KG1 (cell line): Measurements from ENCODE around the gene YIF1B.
"Not testable (repeated sequence)": the region's sequence is repeated elsewhere in the genome, so short reads cannot be mapped to it uniquely, and the experiment has no call there.

Source experiments
- DNase-seq: peaks from one replicate; lab custom pipeline; 2025; lab: John Stamatoyannopoulos, UW

YIF1B gene

GRCh38 chr19:38276942-38277517, 38.7 kb downstream of the YIF1B start:
- no peak for DNase-seq

GRCh38 chr19:38274739-38275138, 41.0 kb downstream of the YIF1B start:
- DNase-seq, result no peak

GRCh38 chr19:38273499-38273898, 42.2 kb downstream of the YIF1B start:
- DNase-seq, result no peak

- no peak for DNase-seq
Measured at GRCh38 chr19:38270587-38271167, 45.1 kb downstream of the YIF1B start.

DNA sequence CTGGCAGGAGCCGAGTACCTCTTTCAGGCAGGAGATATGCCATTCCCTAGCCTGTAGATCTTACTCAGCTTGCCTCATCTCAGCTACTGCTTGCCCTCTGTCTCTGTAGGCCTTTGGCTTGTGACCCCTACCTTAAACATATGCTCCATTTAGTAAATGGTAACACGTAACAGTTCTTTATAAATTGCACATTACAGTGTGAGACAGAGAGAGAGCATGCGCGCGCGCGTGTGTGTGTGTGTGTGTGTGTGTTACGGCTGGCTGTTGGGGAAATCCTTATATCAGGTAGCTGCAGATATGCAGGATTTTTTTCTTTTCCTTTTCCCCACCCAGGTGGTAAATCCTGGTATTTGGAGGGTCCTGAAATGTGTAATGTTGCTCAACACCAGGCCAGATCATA, 47.2 kb downstream of the YIF1B start:
- DNase-seq, result no peak

- DNase-seq, result no peak
Measured at GRCh38 chr19:38267761-38268483, 47.8 kb downstream of the YIF1B start.

DNA sequence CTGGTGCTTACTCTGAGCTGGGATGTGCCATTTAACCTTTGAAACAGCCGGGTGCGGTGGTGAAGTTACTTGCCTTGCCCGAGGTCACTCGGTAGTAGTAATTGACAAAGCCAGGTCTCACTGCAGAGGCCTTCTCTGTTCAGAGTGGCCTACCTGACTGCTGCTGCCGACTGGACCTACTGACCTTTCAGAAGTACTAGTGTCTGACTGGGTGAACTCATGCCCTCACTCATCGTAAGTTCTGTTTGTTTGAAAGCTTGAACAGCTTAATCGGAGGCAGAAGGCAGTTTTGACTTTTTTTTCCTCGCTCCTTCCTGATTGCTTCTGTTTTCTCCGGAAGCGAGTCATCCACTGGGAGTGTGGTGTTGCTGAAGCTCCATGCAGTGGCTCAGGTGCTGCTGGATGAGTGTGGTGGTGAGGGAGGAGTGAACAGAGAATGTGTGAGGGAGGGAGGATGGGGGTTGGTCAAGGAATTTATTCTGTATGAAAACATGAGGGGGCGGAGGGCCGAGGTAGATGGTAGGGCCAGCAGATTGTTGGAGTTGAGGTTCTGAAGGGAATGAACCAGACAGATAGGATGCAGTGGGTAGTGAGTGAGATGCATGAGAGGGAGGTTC, 48.7 kb downstream of the YIF1B start:
- no peak for DNase-seq

GRCh38 chr19:38265921-38266429, 49.8 kb downstream of the YIF1B start:
- no peak for DNase-seq

GRCh38 chr19:38265213-38265861, 50.4 kb downstream of the YIF1B start:
- DNase-seq, result no peak

DNA sequence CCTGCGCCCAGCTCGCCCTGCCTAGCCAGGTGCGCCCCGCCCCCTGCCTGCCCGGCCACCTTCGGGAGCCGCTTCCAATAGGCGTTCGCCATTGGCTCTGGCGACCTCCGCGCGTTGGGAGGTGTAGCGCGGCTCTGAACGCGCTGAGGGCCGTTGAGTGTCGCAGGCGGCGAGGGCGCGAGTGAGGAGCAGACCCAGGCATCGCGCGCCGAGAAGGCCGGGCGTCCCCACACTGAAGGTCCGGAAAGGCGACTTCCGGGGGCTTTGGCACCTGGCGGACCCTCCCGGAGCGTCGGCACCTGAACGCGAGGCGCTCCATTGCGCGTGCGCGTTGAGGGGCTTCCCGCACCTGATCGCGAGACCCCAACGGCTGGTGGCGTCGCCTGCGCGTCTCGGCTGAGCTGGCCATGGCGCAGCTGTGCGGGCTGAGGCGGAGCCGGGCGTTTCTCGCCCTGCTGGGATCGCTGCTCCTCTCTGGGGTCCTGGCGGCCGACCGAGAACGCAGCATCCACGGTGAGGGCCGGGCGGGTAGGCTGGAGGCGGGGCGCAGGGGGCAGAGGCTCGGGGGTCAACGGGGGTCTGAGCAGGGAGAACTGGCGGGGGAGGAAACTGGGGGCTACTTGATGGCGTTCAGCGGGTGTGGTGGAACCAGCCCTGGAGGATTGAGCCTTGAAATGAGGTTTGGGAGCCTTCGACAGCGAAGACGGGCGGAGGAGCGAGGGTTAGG, 51.1 kb downstream of the YIF1B start, which contains the start of gene SPINT2:
TSS of gene SPINT2 (plus strand) at position 88 of the 727 bp plus-strand sequence. CDS start at position 408, 320 bp downstream.
- peak; percentile 71 for DNase-seq

GRCh38 chr19:38263689-38264485, 51.9 kb downstream of the YIF1B start:
- DNase-seq, result peak; percentile 57

DNA sequence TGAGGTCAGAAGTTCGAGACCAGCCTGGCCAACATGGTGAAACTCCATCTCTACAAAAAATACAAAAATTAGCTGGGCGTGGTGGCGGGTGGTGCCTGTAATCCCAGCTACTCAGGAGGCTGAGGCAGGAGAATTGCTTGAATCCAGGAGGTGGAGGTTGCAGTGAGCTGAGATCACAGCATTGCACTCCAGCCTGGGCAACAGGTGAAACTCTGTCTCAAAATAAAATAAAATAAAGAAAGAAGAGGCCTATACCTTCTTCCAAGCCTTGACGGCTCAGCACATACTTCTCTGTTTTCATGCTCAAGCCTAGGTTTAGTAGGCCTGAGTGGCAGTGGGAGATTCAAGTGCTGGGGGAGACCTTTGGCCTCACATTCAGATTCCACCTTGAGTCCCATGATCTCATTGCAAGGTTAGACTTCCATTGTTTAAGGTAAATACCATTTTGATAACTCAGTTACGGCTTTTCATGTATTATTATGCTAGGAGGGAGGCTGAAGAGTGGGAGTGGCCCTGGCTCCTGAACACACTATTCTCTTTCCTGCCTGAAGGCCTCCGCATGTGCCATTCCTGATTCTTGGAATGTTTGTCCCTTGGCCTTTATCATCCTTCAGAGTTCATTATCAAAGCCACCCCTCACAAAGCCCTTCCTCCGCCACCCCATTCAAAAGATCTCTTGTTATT, 53.0 kb downstream of the YIF1B start:
- no peak for DNase-seq

DNA sequence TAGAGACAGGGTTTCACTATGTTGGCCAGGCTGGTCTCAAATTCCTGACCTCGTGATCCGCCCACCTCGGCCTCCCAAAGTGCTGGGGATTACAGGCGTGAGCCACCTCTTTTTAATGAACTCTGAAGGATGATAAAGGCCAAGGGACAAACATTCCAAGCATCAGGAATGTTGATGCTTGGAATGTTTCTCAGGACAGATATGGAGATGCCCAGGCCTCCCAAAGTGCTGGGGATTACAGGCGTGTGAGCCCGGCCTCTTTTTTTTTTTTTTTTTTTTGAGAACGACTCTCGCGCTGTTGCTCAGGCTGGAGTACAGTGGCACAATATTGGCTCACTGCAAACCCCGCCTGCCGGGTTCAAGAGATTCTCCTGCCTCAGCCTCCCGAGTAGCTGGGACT, 53.8 kb downstream of the YIF1B start:
- DNase-seq, result not testable (repeated sequence)

- no peak for DNase-seq
Measured at GRCh38 chr19:38255383-38256014, 60.2 kb downstream of the YIF1B start.

GRCh38 chr19:38253788-38254187, 62.0 kb downstream of the YIF1B start:
- no peak for DNase-seq
